ENCODE measurements around the gene SHBG. TPM values are rescaled to one million over a fixed set of nuclear protein-coding genes. Genes with fewer than 3 reads are reported as not detected.

SHBG gene
- total RNA-seq, 2 experiments from 2014 or later, result 0.25 to 0.30 TPM

- Mint-ChIP-seq H3K27ac (no peak overlapping the region), H3K9me3 (ENCODE audit: low read depth) (peaks cover 2% of the 10 kb centered on the region), H3K4me3 (no peak overlapping the region), H3K4me1 (no peaks in the 10 kb centered on the region), H3K27me3 (no peaks in the 10 kb centered on the region), H3K36me3 (ENCODE audit: low read depth) (peaks cover 18% of the 10 kb centered on the region)
- intact Hi-C loops (cut with DNase I, micrococcal nuclease), result no loop called here
- ATAC-seq, result no peak
- no peak for DNase-seq
- ChIA-PET CTCF (no interaction called here), POLR2A (no interaction called here)
Measured at GRCh38 chr17:7668482-7668881, 38.5 kb downstream of the SHBG start.

- Mint-ChIP-seq H3K36me3 (ENCODE audit: low read depth) (peaks cover 41% of the 10 kb centered on the region), H3K27me3 (no peaks in the 10 kb centered on the region), H3K27ac (no peak overlapping the region), H3K9me3 (ENCODE audit: low read depth) (peaks cover 4% of the 10 kb centered on the region), H3K4me3 (no peak overlapping the region), H3K4me1 (no peaks in the 10 kb centered on the region)
- DNase-seq, result peak; percentile 73
- POLR2A ChIA-PET, result interaction anchor here (0.5 to 0.9 kb wide), 4 partner anchors 13 to 150 kb away, joined by 3 to 4 read pairs (median 3); no protein-coding TSS in a partner anchor
- CTCF ChIA-PET, result interaction anchor here (0.6 to 1.8 kb wide), 20 partner anchors 12 to 652 kb away, joined by 3 to 15 read pairs (median 3); partner anchors contain the start of gene TP53
- no peak for ATAC-seq
- intact Hi-C loops (cut with DNase I, micrococcal nuclease), result loop anchor here in 1 of 2 experiments (5.0 kb wide), 1 partner anchor 41 kb away; the partner anchor contains the start of gene SHBG
Measured at GRCh38 chr17:7673239-7673638, 43.3 kb downstream of the SHBG start.

- DNase-seq (no peak), ATAC-seq (no peak)
- peaks cover 41% of the 10 kb centered on the region for H3K36me3 Mint-ChIP-seq (ENCODE audit: low read depth)
- H3K9me3 Mint-ChIP-seq (ENCODE audit: low read depth), result peaks cover 4% of the 10 kb centered on the region
- peaks cover 2% of the 10 kb centered on the region for H3K4me1 Mint-ChIP-seq
- no peaks in the 10 kb centered on the region for H3K27me3 Mint-ChIP-seq
- H3K27ac Mint-ChIP-seq, result no peak overlapping the region
- intact Hi-C loops (cut with DNase I, micrococcal nuclease), result loop anchor here in 1 of 2 experiments (5.0 kb wide), 1 partner anchor 43 kb away; the partner anchor contains the start of gene SHBG
- ChIA-PET POLR2A (no interaction called here), CTCF (no interaction called here)
- no peak overlapping the region for H3K4me3 Mint-ChIP-seq
Measured at GRCh38 chr17:7674934-7675333, 45.0 kb downstream of the SHBG start.

GRCh38 chr17:7676533-7676932 is 46.6 kb downstream of the SHBG start:
- ChIA-PET POLR2A (no interaction called here), CTCF (interaction anchor here (3.5 kb wide), 1 partner anchor 11 kb away, joined by 11 read pairs; the partner anchor contains the start of gene TP53)
- Mint-ChIP-seq H3K4me1 (peaks cover 2% of the 10 kb centered on the region), H3K27me3 (no peaks in the 10 kb centered on the region), H3K36me3 (ENCODE audit: low read depth) (peaks cover 34% of the 10 kb centered on the region), H3K9me3 (ENCODE audit: low read depth) (peaks cover 4% of the 10 kb centered on the region), H3K27ac (peak overlapping the region; percentile 0), H3K4me3 (no peak overlapping the region)
- no peak for ATAC-seq
- intact Hi-C loops (cut with DNase I, micrococcal nuclease), result no loop called here
- DNase-seq, result no peak

GRCh38 chr17:7677388-7678067 is 47.6 kb downstream of the SHBG start:
- no peak for DNase-seq
- peaks cover 4% of the 10 kb centered on the region for H3K4me1 Mint-ChIP-seq
- H3K27ac Mint-ChIP-seq, result no peak overlapping the region
- peaks cover 4% of the 10 kb centered on the region for H3K9me3 Mint-ChIP-seq (ENCODE audit: low read depth)
- ChIA-PET CTCF (interaction anchor here (3.5 kb wide), 1 partner anchor 10 kb away, joined by 11 read pairs; the partner anchor contains the start of gene TP53), POLR2A (no interaction called here)
- H3K27me3 Mint-ChIP-seq, result no peaks in the 10 kb centered on the region
- intact Hi-C loops (cut with DNase I, micrococcal nuclease), result no loop called here
- H3K4me3 Mint-ChIP-seq, result no peak overlapping the region
- H3K36me3 Mint-ChIP-seq (ENCODE audit: low read depth), result peaks cover 30% of the 10 kb centered on the region
- ATAC-seq, result no peak

Other genes with a start within 250 kb of the SHBG start
- gene TNK1, start 249.0 kb upstream of the SHBG start, total RNA-seq, result 1 to 10 TPM; 4.8 to 6.9 TPM
- 10 to 100 TPM; 69.3 to 78.9 TPM for gene PLSCR3, start 235.6 kb upstream of the SHBG start, total RNA-seq
- 10 to 100 TPM; 55.8 to 58.1 TPM for gene TMEM256, start 226.0 kb upstream of the SHBG start, total RNA-seq
- gene NLGN2, start 222.3 kb upstream of the SHBG start, total RNA-seq, result 1 to 10 TPM; 7.0 to 7.1 TPM
- not detected for gene SPEM1, start 209.8 kb upstream of the SHBG start, total RNA-seq
- gene SPEM2, start 204.5 kb upstream of the SHBG start, total RNA-seq, result not detected
- not detected for gene SPEM3, start 201.3 kb upstream of the SHBG start, total RNA-seq
- 10 to 100 TPM in 1 of 2 experiments, 1 to 10 TPM in 1; 8.7 to 10.7 TPM for gene TMEM102, start 194.7 kb upstream of the SHBG start, total RNA-seq
- 10 to 100 TPM in 1 of 2 experiments, 1 to 10 TPM in 1; 6.9 to 10.6 TPM for gene FGF11, start 190.6 kb upstream of the SHBG start, total RNA-seq
- 1 to 10 TPM; 7.8 to 8.7 TPM for gene CHRNB1, start 185.1 kb upstream of the SHBG start, total RNA-seq
- 10 to 100 TPM; 17.5 to 20.9 TPM for gene ZBTB4, start 150.5 kb upstream of the SHBG start, total RNA-seq
- not detected for gene SLC35G6, start 148.7 kb upstream of the SHBG start, total RNA-seq
- 100 to 1,000 TPM; 193 to 203 TPM for gene POLR2A, start 145.8 kb upstream of the SHBG start, total RNA-seq
- 10 to 100 TPM; 10.9 to 13.7 TPM for gene TNFSF12, start 81.1 kb upstream of the SHBG start, total RNA-seq
- gene TNFSF13, start 71.4 kb upstream of the SHBG start, total RNA-seq, result 1 to 10 TPM; 1.8 to 2.5 TPM
- 10 to 100 TPM; 59.0 to 78.9 TPM for gene SENP3, start 68.2 kb upstream of the SHBG start, total RNA-seq
- gene CD68, start 50.5 kb upstream of the SHBG start, total RNA-seq, result 10 to 100 TPM in 1 of 2 experiments, 1 to 10 TPM in 1; 9.2 to 13.7 TPM
- gene MPDU1, start 46.3 kb upstream of the SHBG start, total RNA-seq, result 10 to 100 TPM; 51.7 to 77.0 TPM
- under 1 TPM in 1 of 2 experiments, not detected in 1; 0.16 TPM for gene SOX15, start 40.0 kb upstream of the SHBG start, total RNA-seq
- gene FXR2, start 15.2 kb upstream of the SHBG start, total RNA-seq, result 10 to 100 TPM; 35.6 to 50.2 TPM
- gene SAT2, start 2.3 kb upstream of the SHBG start, total RNA-seq, result 10 to 100 TPM; 15.9 to 22.2 TPM
- gene ATP1B2, start 20.8 kb downstream of the SHBG start, total RNA-seq, result under 1 TPM; 0.32 to 0.33 TPM
- gene TP53, start 57.4 kb downstream of the SHBG start, total RNA-seq, result 100 to 1,000 TPM; 127 to 165 TPM
- gene WRAP53, start 58.3 kb downstream of the SHBG start, total RNA-seq, result 10 to 100 TPM; 23.5 to 27.1 TPM
- not detected for gene EFNB3, start 75.1 kb downstream of the SHBG start, total RNA-seq
- gene DNAH2, start 87.6 kb downstream of the SHBG start, total RNA-seq, result not detected
- gene KDM6B, start 204.1 kb downstream of the SHBG start, total RNA-seq, result 10 to 100 TPM; 37.3 to 46.2 TPM
- gene TMEM88, start 224.9 kb downstream of the SHBG start, total RNA-seq, result 1 to 10 TPM; 3.5 to 5.6 TPM
- 10 to 100 TPM; 64.7 to 79.8 TPM for gene NAA38, start 227.4 kb downstream of the SHBG start, total RNA-seq
- 10 to 100 TPM; 12.5 to 12.6 TPM for gene CYB5D1, start 227.9 kb downstream of the SHBG start, total RNA-seq

All from activated CD4-positive, alpha-beta T cell treated with anti-CD3 and anti-CD28 coated beads for 36 hours (primary cell).